ENCODE data around the gene REL.
"Not testable (repeated sequence)": the region's sequence is repeated elsewhere in the genome, so short reads cannot be mapped to it uniquely, and the experiment has no call there.

The REL gene

GRCh38 chr2:60882971-60883753 lies 1.8 kb downstream of the REL start:
- DNase-seq (ENCODE audit: low read depth) = peak; percentile 20
- TF ChIP-seq CTCF (IDR thresholded peaks at IDR 0.05; ENCODE audit: low read length, missing control alignments) = no peak
- peak overlapping the region; percentile 82 for H3K4me3 ChIP-seq (replicated peaks; ENCODE audit: low read depth, low read length)

GRCh38 chr2:60883896-60884295 lies 2.5 kb downstream of the REL start:
- no peak for TF ChIP-seq CTCF (IDR thresholded peaks at IDR 0.05; ENCODE audit: low read length, missing control alignments)
- H3K4me3 ChIP-seq (replicated peaks; ENCODE audit: low read depth, low read length) = peak overlapping the region; percentile 82
- DNase-seq (ENCODE audit: low read depth) = no peak

- no peak for TF ChIP-seq CTCF (IDR thresholded peaks at IDR 0.05; ENCODE audit: low read length, missing control alignments)
- DNase-seq (ENCODE audit: low read depth) = peak; percentile 33
- H3K4me3 ChIP-seq (replicated peaks; ENCODE audit: low read depth, low read length) = peak overlapping the region; percentile 82
These were observed 3.4 kb downstream of the REL start for GRCh38 chr2:60884800-60885199.

- no peak overlapping the region for H3K4me3 ChIP-seq (replicated peaks; ENCODE audit: low read depth, low read length)
- no peak for TF ChIP-seq CTCF (IDR thresholded peaks at IDR 0.05; ENCODE audit: low read length, missing control alignments)
- no peak for DNase-seq (ENCODE audit: low read depth)
These were observed 4.3 kb downstream of the REL start for GRCh38 chr2:60885683-60886082.

GRCh38 chr2:60886991-60887390 lies 5.6 kb downstream of the REL start:
- no peak for TF ChIP-seq CTCF (IDR thresholded peaks at IDR 0.05; ENCODE audit: low read length, missing control alignments)
- no peak overlapping the region for H3K4me3 ChIP-seq (replicated peaks; ENCODE audit: low read depth, low read length)
- DNase-seq (ENCODE audit: low read depth) = peak; percentile 31

- no peak for DNase-seq (ENCODE audit: low read depth)
- no peak for TF ChIP-seq CTCF (IDR thresholded peaks at IDR 0.05; ENCODE audit: low read length, missing control alignments)
These were observed 7.5 kb downstream of the REL start for GRCh38 chr2:60888853-60889252.

GRCh38 chr2:60889581-60890392 lies 8.4 kb downstream of the REL start:
- not testable (repeated sequence) for H3K4me3 ChIP-seq (replicated peaks; ENCODE audit: low read depth, low read length); DNase-seq (ENCODE audit: low read depth)

More at GRCh38 chr2:60888853-60889252, 7.5 kb downstream of the REL start:
- no peak overlapping the region for H3K4me3 ChIP-seq (replicated peaks; ENCODE audit: low read depth, low read length)
